ENCODE data around the gene STXBP3.

DNA sequence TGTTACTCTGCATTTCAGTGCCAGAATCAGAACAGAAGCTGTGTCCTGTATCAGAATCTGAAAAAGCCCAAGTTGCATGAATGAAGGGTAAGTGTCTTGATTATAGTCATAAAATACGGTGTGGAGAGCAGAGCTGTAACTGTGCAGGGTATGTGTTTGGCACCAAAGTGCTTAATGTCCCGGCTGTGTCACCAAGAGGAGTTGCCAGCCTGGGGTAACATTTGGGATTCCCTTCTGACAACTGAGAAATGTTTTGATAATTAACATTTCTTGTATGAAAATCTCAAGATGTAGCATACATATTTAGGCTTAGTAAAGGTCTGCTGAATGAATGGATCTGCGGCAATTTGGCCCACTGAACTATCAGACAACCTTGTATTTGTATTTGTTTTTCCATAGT, 77.2 kb downstream of the STXBP3 start:
- TF ChIP-seq, protein P1, sequence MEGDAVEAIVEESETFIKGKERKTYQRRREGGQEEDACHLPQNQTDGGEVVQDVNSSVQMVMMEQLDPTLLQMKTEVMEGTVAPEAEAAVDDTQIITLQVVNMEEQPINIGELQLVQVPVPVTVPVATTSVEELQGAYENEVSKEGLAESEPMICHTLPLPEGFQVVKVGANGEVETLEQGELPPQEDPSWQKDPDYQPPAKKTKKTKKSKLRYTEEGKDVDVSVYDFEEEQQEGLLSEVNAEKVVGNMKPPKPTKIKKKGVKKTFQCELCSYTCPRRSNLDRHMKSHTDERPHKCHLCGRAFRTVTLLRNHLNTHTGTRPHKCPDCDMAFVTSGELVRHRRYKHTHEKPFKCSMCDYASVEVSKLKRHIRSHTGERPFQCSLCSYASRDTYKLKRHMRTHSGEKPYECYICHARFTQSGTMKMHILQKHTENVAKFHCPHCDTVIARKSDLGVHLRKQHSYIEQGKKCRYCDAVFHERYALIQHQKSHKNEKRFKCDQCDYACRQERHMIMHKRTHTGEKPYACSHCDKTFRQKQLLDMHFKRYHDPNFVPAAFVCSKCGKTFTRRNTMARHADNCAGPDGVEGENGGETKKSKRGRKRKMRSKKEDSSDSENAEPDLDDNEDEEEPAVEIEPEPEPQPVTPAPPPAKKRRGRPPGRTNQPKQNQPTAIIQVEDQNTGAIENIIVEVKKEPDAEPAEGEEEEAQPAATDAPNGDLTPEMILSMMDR (IDR thresholded peaks at IDR 0.05; ENCODE audit: low read length): no peak
- TF ChIP-seq EZH2 (optimal IDR thresholded peaks at IDR 0.05; ENCODE audit: low read depth, low read length): no peak
- TF ChIP-seq EZH2phosphoT487 (IDR thresholded peaks at IDR 0.05; ENCODE audit: low read length): no peak
